Ishikawa (cell line): ENCODE measurements around the gene GTSF1L.

Experiments
- CEBPB ChIP-seq: IDR thresholded peaks from 2 replicates; pipeline ENCODE4 v1.6.1; 2012
- CREB1 ChIP-seq: IDR thresholded peaks from 2 replicates; pipeline ENCODE4 v1.6.1; 2012; ENCODE audit warnings: low read depth
- EGR1 ChIP-seq: IDR thresholded peaks from 2 replicates; pipeline ENCODE4 v1.6.1; 2012
- EP300 ChIP-seq: IDR thresholded peaks from 2 replicates; pipeline ENCODE4 v1.6.1; 2012; ENCODE audit warnings: borderline replicate concordance
- FOXM1 ChIP-seq: IDR thresholded peaks from 2 replicates; pipeline ENCODE4 v1.6.1; 2012; ENCODE audit warnings: low read depth, borderline replicate concordance
- NFIC ChIP-seq: IDR thresholded peaks from 2 replicates; pipeline ENCODE4 v1.6.1; 2012
- RAD21 ChIP-seq: IDR thresholded peaks from 2 replicates; pipeline ENCODE4 v1.6.1; 2012; ENCODE audit warnings: low read depth
- TAF1 ChIP-seq: IDR thresholded peaks from 2 replicates; pipeline ENCODE4 v1.6.1; 2012; ENCODE audit warnings: low read depth, mild to moderate bottlenecking
- TCF12 ChIP-seq: IDR thresholded peaks from 2 replicates; pipeline ENCODE4 v1.6.1; 2012; ENCODE audit warnings: low read depth
- TEAD4 ChIP-seq: IDR thresholded peaks from 2 replicates; pipeline ENCODE4 v1.6.1; 2012
- YY1 ChIP-seq: IDR thresholded peaks from 2 replicates; pipeline ENCODE4 v1.6.1; 2012; ENCODE audit warnings: low read depth
- ZBTB7A ChIP-seq: IDR thresholded peaks from 2 replicates; pipeline ENCODE4 v1.6.1; 2012; ENCODE audit warnings: low read depth
- TF ChIP-seq, protein P1 (sequence below): IDR thresholded peaks from 2 replicates; pipeline ENCODE4 v1.6.1; 2012; ENCODE audit warnings: low read depth, mild to moderate bottlenecking
- TF ChIP-seq, protein P2 (sequence below): IDR thresholded peaks from 2 replicates; pipeline ENCODE4 v1.6.1; 2012
- TF ChIP-seq, protein P3 (sequence below): IDR thresholded peaks from 2 replicates; pipeline ENCODE4 v1.6.1; 2012

GTSF1L gene

DNA sequence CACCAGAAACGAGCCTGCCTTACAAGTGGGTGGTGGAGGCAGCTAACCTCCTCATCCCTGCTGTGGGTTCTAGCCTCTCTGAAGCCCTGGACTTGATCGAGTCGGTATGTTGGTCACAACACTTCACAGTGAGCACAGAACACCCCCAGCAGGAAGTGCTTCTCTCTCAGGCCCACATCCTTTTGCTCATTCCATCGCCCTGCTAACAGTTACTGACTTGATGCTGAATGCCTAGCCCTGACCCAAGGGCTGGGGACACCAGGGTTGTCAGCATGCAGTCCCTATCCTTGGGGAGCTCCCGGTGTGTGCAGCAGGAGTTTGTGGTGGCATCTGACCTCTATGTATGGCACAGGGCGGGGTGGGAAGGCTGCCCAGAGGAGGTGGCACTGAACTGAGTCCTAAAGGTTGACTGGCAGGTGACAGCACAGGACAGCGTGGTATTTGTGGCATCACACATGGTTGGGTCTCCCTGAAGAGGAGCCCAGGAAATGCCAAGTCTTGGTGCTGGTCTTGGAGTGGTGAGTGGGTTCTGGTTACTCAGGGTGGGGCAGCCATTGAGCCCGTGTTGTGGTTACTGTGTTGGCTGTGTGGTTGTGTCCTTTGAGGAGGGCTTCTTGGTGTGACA is 26.7 kb downstream of the GTSF1L start:
- TF ChIP-seq, protein P1, sequence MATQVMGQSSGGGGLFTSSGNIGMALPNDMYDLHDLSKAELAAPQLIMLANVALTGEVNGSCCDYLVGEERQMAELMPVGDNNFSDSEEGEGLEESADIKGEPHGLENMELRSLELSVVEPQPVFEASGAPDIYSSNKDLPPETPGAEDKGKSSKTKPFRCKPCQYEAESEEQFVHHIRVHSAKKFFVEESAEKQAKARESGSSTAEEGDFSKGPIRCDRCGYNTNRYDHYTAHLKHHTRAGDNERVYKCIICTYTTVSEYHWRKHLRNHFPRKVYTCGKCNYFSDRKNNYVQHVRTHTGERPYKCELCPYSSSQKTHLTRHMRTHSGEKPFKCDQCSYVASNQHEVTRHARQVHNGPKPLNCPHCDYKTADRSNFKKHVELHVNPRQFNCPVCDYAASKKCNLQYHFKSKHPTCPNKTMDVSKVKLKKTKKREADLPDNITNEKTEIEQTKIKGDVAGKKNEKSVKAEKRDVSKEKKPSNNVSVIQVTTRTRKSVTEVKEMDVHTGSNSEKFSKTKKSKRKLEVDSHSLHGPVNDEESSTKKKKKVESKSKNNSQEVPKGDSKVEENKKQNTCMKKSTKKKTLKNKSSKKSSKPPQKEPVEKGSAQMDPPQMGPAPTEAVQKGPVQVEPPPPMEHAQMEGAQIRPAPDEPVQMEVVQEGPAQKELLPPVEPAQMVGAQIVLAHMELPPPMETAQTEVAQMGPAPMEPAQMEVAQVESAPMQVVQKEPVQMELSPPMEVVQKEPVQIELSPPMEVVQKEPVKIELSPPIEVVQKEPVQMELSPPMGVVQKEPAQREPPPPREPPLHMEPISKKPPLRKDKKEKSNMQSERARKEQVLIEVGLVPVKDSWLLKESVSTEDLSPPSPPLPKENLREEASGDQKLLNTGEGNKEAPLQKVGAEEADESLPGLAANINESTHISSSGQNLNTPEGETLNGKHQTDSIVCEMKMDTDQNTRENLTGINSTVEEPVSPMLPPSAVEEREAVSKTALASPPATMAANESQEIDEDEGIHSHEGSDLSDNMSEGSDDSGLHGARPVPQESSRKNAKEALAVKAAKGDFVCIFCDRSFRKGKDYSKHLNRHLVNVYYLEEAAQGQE, result no peak
- no peak for TF ChIP-seq NFIC
- no peak for TF ChIP-seq FOXM1
- TF ChIP-seq EP300, result no peak

DNA sequence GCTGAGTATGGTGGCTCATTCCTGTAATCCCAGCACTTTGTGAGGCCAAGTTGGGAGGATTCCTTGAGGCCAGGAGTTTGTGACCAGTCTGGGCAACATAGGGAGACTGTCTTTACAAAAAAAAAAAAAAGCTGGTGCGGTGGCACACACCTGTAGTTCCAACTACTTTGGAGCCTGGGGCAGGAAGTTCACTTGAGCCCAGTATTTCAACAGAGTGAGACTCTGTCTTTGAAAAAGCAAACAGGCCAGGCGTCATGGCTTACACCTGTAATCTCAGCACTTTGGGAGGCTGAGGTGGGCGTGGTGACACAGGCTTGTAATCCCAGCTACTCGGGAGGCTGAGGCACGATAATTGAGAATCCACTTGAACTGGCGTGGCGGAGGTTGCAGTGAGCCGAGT is 31.2 kb downstream of the GTSF1L start:
- TF ChIP-seq, protein P2, sequence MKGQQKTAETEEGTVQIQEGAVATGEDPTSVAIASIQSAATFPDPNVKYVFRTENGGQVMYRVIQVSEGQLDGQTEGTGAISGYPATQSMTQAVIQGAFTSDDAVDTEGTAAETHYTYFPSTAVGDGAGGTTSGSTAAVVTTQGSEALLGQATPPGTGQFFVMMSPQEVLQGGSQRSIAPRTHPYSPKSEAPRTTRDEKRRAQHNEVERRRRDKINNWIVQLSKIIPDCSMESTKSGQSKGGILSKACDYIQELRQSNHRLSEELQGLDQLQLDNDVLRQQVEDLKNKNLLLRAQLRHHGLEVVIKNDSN, result no peak
- TF ChIP-seq TEAD4 (no peak), CEBPB (no peak), TCF12 (no peak), FOXM1 (no peak), CREB1 (no peak), NFIC (no peak), YY1 (no peak), TAF1 (no peak), EP300 (no peak), EGR1 (no peak), ZBTB7A (no peak), RAD21 (no peak)
- TF ChIP-seq, protein P1, result no peak
- TF ChIP-seq, protein P3, sequence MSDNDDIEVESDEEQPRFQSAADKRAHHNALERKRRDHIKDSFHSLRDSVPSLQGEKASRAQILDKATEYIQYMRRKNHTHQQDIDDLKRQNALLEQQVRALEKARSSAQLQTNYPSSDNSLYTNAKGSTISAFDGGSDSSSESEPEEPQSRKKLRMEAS, result no peak

DNA sequence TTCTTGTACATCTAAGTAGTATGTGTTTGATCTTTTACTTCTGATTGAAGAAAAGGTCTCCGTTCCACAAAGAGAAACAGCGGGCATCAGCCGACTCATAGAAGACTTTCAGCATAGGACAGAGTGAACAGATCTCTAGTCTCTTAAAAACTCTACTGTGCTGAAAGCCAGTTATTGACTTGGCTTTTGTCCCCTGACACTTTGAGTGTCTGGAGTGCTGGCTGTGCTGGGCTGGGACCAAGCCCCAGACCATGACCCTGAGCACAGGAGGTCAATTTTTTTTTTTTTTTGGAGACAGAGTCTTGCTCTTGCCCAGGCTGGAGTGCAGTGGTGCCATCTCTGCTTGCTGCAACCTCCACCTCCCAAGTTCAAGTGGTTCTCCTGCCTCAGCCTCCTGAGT is 32.0 kb downstream of the GTSF1L start:
- TF ChIP-seq EP300 (no peak), EGR1 (no peak), TAF1 (no peak), FOXM1 (no peak), TEAD4 (no peak), NFIC (no peak), RAD21 (no peak), ZBTB7A (no peak), YY1 (no peak), CREB1 (no peak)
- TF ChIP-seq, protein P2, result no peak
- TF ChIP-seq, protein P1, result no peak
- TF ChIP-seq, protein P3, result no peak

DNA sequence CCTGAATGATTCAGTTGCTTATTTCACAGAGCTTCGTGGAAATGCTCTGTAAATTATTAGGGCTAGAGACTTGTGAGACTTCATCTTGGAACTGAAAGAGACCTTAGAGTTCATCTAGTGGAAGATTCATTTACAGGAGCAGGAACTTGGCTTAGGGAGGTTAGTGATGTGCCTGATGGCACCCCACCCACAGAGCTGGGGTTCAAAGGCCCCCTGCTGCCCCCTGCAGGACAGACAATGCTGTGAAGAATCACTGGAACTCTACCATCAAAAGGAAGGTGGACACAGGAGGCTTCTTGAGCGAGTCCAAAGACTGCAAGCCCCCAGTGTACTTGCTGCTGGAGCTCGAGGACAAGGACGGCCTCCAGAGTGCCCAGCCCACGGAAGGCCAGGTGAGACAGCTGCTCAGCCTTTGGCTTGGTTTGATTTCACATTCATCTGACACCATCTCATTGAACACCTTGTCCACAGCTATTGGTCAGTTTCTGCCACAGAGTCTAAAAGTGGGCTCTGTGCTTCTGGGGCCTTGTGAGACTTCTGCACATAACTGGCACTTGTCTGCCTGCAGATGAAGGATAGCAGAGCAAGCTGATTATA is 34.8 kb downstream of the GTSF1L start:
- peak; percentile 61 for TF ChIP-seq RAD21
- no peak for TF ChIP-seq ZBTB7A
- no peak for TF ChIP-seq NFIC
